ENCODE measurements around the gene STOML1. TPM values are rescaled to one million over a fixed set of nuclear protein-coding genes. Genes with fewer than 3 reads are reported as not detected.

The STOML1 gene
- total and polyA plus RNA-seq, 4 experiments from 2014 or later, result 8.1 to 11.1 (median 9.8) TPM

GRCh38 chr15:73936588-73937290 is 55.4 kb downstream of the STOML1 start:
- no peaks in the 10 kb centered on the region for H3K9me3 Mint-ChIP-seq
- no peaks in the 10 kb centered on the region for H3K27me3 ChIP-seq (ENCODE audit: insufficient read depth, low read length)
- no peak overlapping the region for H3K4me3 Mint-ChIP-seq
- H3K4me1 ChIP-seq (ENCODE audit: insufficient read depth, low read length), result peaks cover 38% of the 10 kb centered on the region
- no peak overlapping the region for H3K4me3 ChIP-seq (ENCODE audit: low read length in 2 of 2)
- no peak overlapping the region for H3K27ac ChIP-seq (ENCODE audit: low read depth, low read length)
- POLR2A ChIA-PET (ENCODE audit: partially characterized antibody), result interaction anchor here (1.8 to 2.3 kb wide), 2 partner anchors 9 to 28 kb away, joined by 5 to 12 read pairs; no protein-coding TSS in a partner anchor
- H3K4me1 Mint-ChIP-seq, result peaks cover 15 to 45% (median 34%) of the 10 kb centered on the region in 4 donors
- H3K36me3 ChIP-seq (ENCODE audit: insufficient read depth, low read length), result no peaks in the 10 kb centered on the region
- no peak for DNase-seq
- intact Hi-C loops (cut with micrococcal nuclease), result no loop called here
- H3K9me3 ChIP-seq (ENCODE audit: control insufficient read depth in 1 of 2, low read length in 2 of 2), result no peaks in the 10 kb centered on the region
- peak overlapping the region in 6 of 7 donors; percentile 1 to 76 (median 40) for H3K27ac Mint-ChIP-seq
- H3K36me3 Mint-ChIP-seq, result no peaks in the 10 kb centered on the region
- H3K27me3 Mint-ChIP-seq, result no peaks in the 10 kb centered on the region
- CTCF ChIA-PET (ENCODE audit: partially characterized antibody), result interaction anchor here (0.7 to 2.4 kb wide), 5 partner anchors 9 to 36 kb away, joined by 4 to 7 read pairs (median 6); no protein-coding TSS in a partner anchor

GRCh38 chr15:73936181-73936580 is 55.9 kb downstream of the STOML1 start:
- Histone ChIP-seq H3K4me3 (ENCODE audit: low read length in 2 of 2) (no peak overlapping the region), H3K27ac (ENCODE audit: low read depth, low read length) (no peak overlapping the region), H3K9me3 (ENCODE audit: control insufficient read depth in 1 of 2, low read length in 2 of 2) (no peaks in the 10 kb centered on the region), H3K27me3 (ENCODE audit: insufficient read depth, low read length) (no peaks in the 10 kb centered on the region), H3K36me3 (ENCODE audit: insufficient read depth, low read length) (no peaks in the 10 kb centered on the region), H3K4me1 (ENCODE audit: insufficient read depth, low read length) (peaks cover 36% of the 10 kb centered on the region)
- Mint-ChIP-seq H3K27ac (peak overlapping the region in 5 of 7 donors; percentile 1 to 76 (median 37)), H3K9me3 (peaks cover 0 to 3% (median 0%) of the 10 kb centered on the region in 8 donors), H3K27me3 (no peaks in the 10 kb centered on the region), H3K36me3 (no peaks in the 10 kb centered on the region), H3K4me1 (peaks cover 15 to 45% (median 34%) of the 10 kb centered on the region in 4 donors), H3K4me3 (no peak overlapping the region)
- CTCF ChIA-PET (ENCODE audit: partially characterized antibody), result interaction anchor here (0.9 to 2.5 kb wide), 7 partner anchors 9 to 62 kb away, joined by 4 to 9 read pairs (median 7); no protein-coding TSS in a partner anchor
- intact Hi-C loops (cut with micrococcal nuclease), result no loop called here
- POLR2A ChIA-PET (ENCODE audit: partially characterized antibody), result interaction anchor here (1.8 to 2.3 kb wide), 2 partner anchors 9 to 29 kb away, joined by 5 to 12 read pairs; no protein-coding TSS in a partner anchor
- no peak for DNase-seq

GRCh38 chr15:73935547-73935946 is 56.5 kb downstream of the STOML1 start:
- H3K4me1 Mint-ChIP-seq, result peaks cover 15 to 44% (median 33%) of the 10 kb centered on the region in 4 donors
- no peak overlapping the region for H3K4me3 Mint-ChIP-seq
- H3K27me3 ChIP-seq (ENCODE audit: insufficient read depth, low read length), result no peaks in the 10 kb centered on the region
- no peaks in the 10 kb centered on the region for H3K9me3 ChIP-seq (ENCODE audit: control insufficient read depth in 1 of 2, low read length in 2 of 2)
- H3K27ac ChIP-seq (ENCODE audit: low read depth, low read length), result no peak overlapping the region
- H3K4me1 ChIP-seq (ENCODE audit: insufficient read depth, low read length), result peaks cover 29% of the 10 kb centered on the region
- no peak for DNase-seq
- no peak overlapping the region for H3K4me3 ChIP-seq (ENCODE audit: low read length in 2 of 2)
- H3K27ac Mint-ChIP-seq, result peak overlapping the region in 2 of 7 donors; percentile 1 to 72
- intact Hi-C loops (cut with micrococcal nuclease), result no loop called here
- ChIA-PET POLR2A (ENCODE audit: partially characterized antibody) (interaction anchor here (1.8 to 2.3 kb wide), 2 partner anchors 8 to 29 kb away, joined by 5 to 12 read pairs; no protein-coding TSS in a partner anchor), CTCF (ENCODE audit: partially characterized antibody) (interaction anchor here (0.9 to 2.5 kb wide), 6 partner anchors 14 to 62 kb away, joined by 4 to 9 read pairs (median 6); no protein-coding TSS in a partner anchor)
- H3K36me3 ChIP-seq (ENCODE audit: insufficient read depth, low read length), result no peaks in the 10 kb centered on the region
- no peaks in the 10 kb centered on the region for H3K36me3 Mint-ChIP-seq
- peaks cover 0 to 3% (median 0%) of the 10 kb centered on the region in 8 donors for H3K9me3 Mint-ChIP-seq
- no peaks in the 10 kb centered on the region for H3K27me3 Mint-ChIP-seq

- no peaks in the 10 kb centered on the region for H3K36me3 ChIP-seq (ENCODE audit: insufficient read depth, low read length)
- ChIA-PET CTCF (ENCODE audit: partially characterized antibody) (interaction anchor here (1.4 to 2.5 kb wide), 4 partner anchors 15 to 60 kb away, joined by 4 to 9 read pairs (median 6); partner anchors contain the start of gene PML), POLR2A (ENCODE audit: partially characterized antibody) (interaction anchor here (0.8 to 1.3 kb wide), 2 partner anchors 10 to 60 kb away, joined by 3 read pairs; partner anchors contain the start of gene PML)
- peak overlapping the region in 7 of 8 donors; percentile 2 to 60 (median 43) for H3K4me3 Mint-ChIP-seq
- no peak overlapping the region for H3K4me3 ChIP-seq (ENCODE audit: low read length in 2 of 2)
- H3K9me3 ChIP-seq (ENCODE audit: control insufficient read depth in 1 of 2, low read length in 2 of 2), result no peaks in the 10 kb centered on the region
- H3K27ac ChIP-seq (ENCODE audit: low read depth, low read length), result no peak overlapping the region
- no peaks in the 10 kb centered on the region for H3K27me3 Mint-ChIP-seq
- no peaks in the 10 kb centered on the region for H3K27me3 ChIP-seq (ENCODE audit: insufficient read depth, low read length)
- intact Hi-C loops (cut with micrococcal nuclease), result no loop called here
- H3K9me3 Mint-ChIP-seq, result peaks cover 0 to 3% (median 0%) of the 10 kb centered on the region in 8 donors
- peaks cover 34% of the 10 kb centered on the region for H3K4me1 ChIP-seq (ENCODE audit: insufficient read depth, low read length)
- H3K36me3 Mint-ChIP-seq, result no peaks in the 10 kb centered on the region
- peak in 2 of 5 donors; percentile 19 to 25 for DNase-seq
- peak overlapping the region; percentile 2 to 74 (median 53) for H3K27ac Mint-ChIP-seq
- H3K4me1 Mint-ChIP-seq, result peaks cover 13 to 47% (median 28%) of the 10 kb centered on the region in 4 donors
Measured at GRCh38 chr15:73934281-73934680, 57.8 kb downstream of the STOML1 start.

- Histone ChIP-seq H3K27me3 (ENCODE audit: insufficient read depth, low read length) (no peaks in the 10 kb centered on the region), H3K4me1 (ENCODE audit: insufficient read depth, low read length) (peaks cover 49% of the 10 kb centered on the region), H3K27ac (ENCODE audit: low read depth, low read length) (no peak overlapping the region), H3K4me3 (ENCODE audit: low read length in 2 of 2) (no peak overlapping the region), H3K9me3 (ENCODE audit: control insufficient read depth in 1 of 2, low read length in 2 of 2) (no peaks in the 10 kb centered on the region), H3K36me3 (ENCODE audit: insufficient read depth, low read length) (no peaks in the 10 kb centered on the region)
- H3K4me3 Mint-ChIP-seq, result no peak overlapping the region
- ChIA-PET POLR2A (ENCODE audit: partially characterized antibody) (interaction anchor here (1.0 kb wide), 1 partner anchor 43 kb away, joined by 3 read pairs; no protein-coding TSS in a partner anchor), CTCF (ENCODE audit: partially characterized antibody) (interaction anchor here (0.7 to 1.8 kb wide), 5 partner anchors 17 to 62 kb away, joined by 3 to 4 read pairs (median 4); partner anchors contain the start of gene PML)
- intact Hi-C loops (cut with micrococcal nuclease), result no loop called here
- no peaks in the 10 kb centered on the region for H3K36me3 Mint-ChIP-seq
- H3K9me3 Mint-ChIP-seq, result peaks cover 0 to 3% (median 0%) of the 10 kb centered on the region in 8 donors
- peak overlapping the region in 4 of 7 donors; percentile 2 to 70 (median 25) for H3K27ac Mint-ChIP-seq
- no peak for DNase-seq
- H3K4me1 Mint-ChIP-seq, result peaks cover 18 to 59% (median 36%) of the 10 kb centered on the region in 4 donors
- no peaks in the 10 kb centered on the region for H3K27me3 Mint-ChIP-seq
Measured at GRCh38 chr15:73932381-73933191, 59.5 kb downstream of the STOML1 start.

GRCh38 chr15:73931441-73931840 is 60.7 kb downstream of the STOML1 start:
- H3K36me3 ChIP-seq (ENCODE audit: insufficient read depth, low read length), result no peaks in the 10 kb centered on the region
- Mint-ChIP-seq H3K36me3 (no peaks in the 10 kb centered on the region), H3K9me3 (peaks cover 0 to 3% (median 0%) of the 10 kb centered on the region in 8 donors), H3K4me1 (peaks cover 18 to 59% (median 34%) of the 10 kb centered on the region in 4 donors), H3K27ac (peak overlapping the region; percentile 3 to 74 (median 57)), H3K4me3 (peak overlapping the region in 3 of 8 donors; percentile 22 to 57 (median 47)), H3K27me3 (no peaks in the 10 kb centered on the region)
- H3K27ac ChIP-seq (ENCODE audit: low read depth, low read length), result no peak overlapping the region
- DNase-seq, result no peak
- no peak overlapping the region for H3K4me3 ChIP-seq (ENCODE audit: low read length in 2 of 2)
- H3K4me1 ChIP-seq (ENCODE audit: insufficient read depth, low read length), result peaks cover 52% of the 10 kb centered on the region
- CTCF ChIA-PET (ENCODE audit: partially characterized antibody), result interaction anchor here (0.9 to 1.6 kb wide), 3 partner anchors 11 to 22 kb away, joined by 4 to 5 read pairs (median 4); no protein-coding TSS in a partner anchor
- POLR2A ChIA-PET (ENCODE audit: partially characterized antibody), result interaction anchor here (2.5 kb wide), 1 partner anchor 11 kb away, joined by 7 read pairs; no protein-coding TSS in a partner anchor
- no peaks in the 10 kb centered on the region for H3K9me3 ChIP-seq (ENCODE audit: control insufficient read depth in 1 of 2, low read length in 2 of 2)
- intact Hi-C loops (cut with micrococcal nuclease), result no loop called here
- H3K27me3 ChIP-seq (ENCODE audit: insufficient read depth, low read length), result no peaks in the 10 kb centered on the region
